GM21529 (cell line): ENCODE results near the gene GFAP.
A peak's percentile ranks its signal among the peaks of the same experiment; 100 is the strongest.

Experiments used
- ATAC-seq: cut with Tn5 transposase; IDR thresholded peaks from one replicate; pipeline ENCODE4 v1.9.1; 2021; ENCODE audit not compliant: unreplicated experiment

GFAP gene

GRCh38 chr17:44932096-44932786, 16.9 kb upstream of the GFAP start:
- no peak for ATAC-seq

- no peak for ATAC-seq
Observed at GRCh38 chr17:44931376-44931775, 16.1 kb upstream of the GFAP start.

- no peak for ATAC-seq
Observed at GRCh38 chr17:44930667-44931066, 15.4 kb upstream of the GFAP start.

- ATAC-seq, result no peak
Observed at GRCh38 chr17:44928950-44929720, 13.8 kb upstream of the GFAP start.

- ATAC-seq, result no peak
Observed at GRCh38 chr17:44928136-44928535, 12.8 kb upstream of the GFAP start.

GRCh38 chr17:44927696-44928095, 12.4 kb upstream of the GFAP start:
- no peak for ATAC-seq

GRCh38 chr17:44926821-44927525, 11.7 kb upstream of the GFAP start:
- ATAC-seq, result no peak

GRCh38 chr17:44925731-44926697, 10.7 kb upstream of the GFAP start:
- ATAC-seq, result no peak

- ATAC-seq, result no peak
Observed at GRCh38 chr17:44924107-44924544, 8.8 kb upstream of the GFAP start.

GRCh38 chr17:44922746-44923470, 7.6 kb upstream of the GFAP start:
- no peak for ATAC-seq

GRCh38 chr17:44922136-44922535, 6.8 kb upstream of the GFAP start:
- ATAC-seq, result no peak

- no peak for ATAC-seq
Observed at GRCh38 chr17:44921122-44921882, 6.0 kb upstream of the GFAP start.

GRCh38 chr17:44920565-44920940, 5.3 kb upstream of the GFAP start:
- no peak for ATAC-seq

GRCh38 chr17:44919885-44920564, 4.7 kb upstream of the GFAP start:
- ATAC-seq, result peak; percentile 79

- no peak for ATAC-seq
Observed at GRCh38 chr17:44919411-44919810, 4.1 kb upstream of the GFAP start.

GRCh38 chr17:44918006-44918405, 2.7 kb upstream of the GFAP start:
- ATAC-seq, result no peak

GRCh38 chr17:44917456-44917855, 2.2 kb upstream of the GFAP start:
- no peak for ATAC-seq

- no peak for ATAC-seq
Observed at GRCh38 chr17:44916781-44917241, 1.5 kb upstream of the GFAP start.
